Esophagus muscularis mucosa (tissue), 4 donors: ENCODE results near the gene LRRC73. TPM values are rescaled to one million over a fixed set of nuclear protein-coding genes. Genes with fewer than 3 reads are reported as not detected.

Experiments
- DNase-seq: peaks from one replicate; pipeline ENCODE4 v3.0.0-alpha.2; 2017; ENCODE audit errors: extremely low spot score
- H3K27ac ChIP-seq, 4 donors: fragments of 200-600 bp; sonication (generic); replicated peaks in 1 of 4; 1 replicate in 3 of 4; 2 replicates in 1 of 4; pipeline ENCODE4 v1.5.1; 2016 to 2019; ENCODE audit warnings: mild to moderate bottlenecking in 1 of 4
- H3K27me3 ChIP-seq, 4 donors: fragments of 200-600 bp; sonication (generic); one replicate each; pipeline versions ENCODE4 v1.5.1 to v1.6.0; 2016 to 2019
- H3K36me3 ChIP-seq, 4 donors: fragments of 200-600 bp; sonication (generic); one replicate each; pipeline ENCODE4 v1.5.1; 2016 to 2019
- H3K4me1 ChIP-seq, 4 donors: fragments of 200-600 bp; sonication (generic); one replicate each; pipeline ENCODE4 v1.5.1; 2016 to 2019
- H3K4me3 ChIP-seq, 4 donors: fragments of 200-600 bp; sonication (generic); 1 replicate in 2 of 4; 2 replicates in 2 of 4; pipeline ENCODE4 v1.5.1; 2016 to 2019; ENCODE audit warnings: mild to moderate bottlenecking in 4 of 4, moderate library complexity in 1 of 4
- H3K9me3 ChIP-seq, 4 donors: fragments of 200-600 bp; sonication (generic); 1 replicate in 3 of 4; 2 replicates in 1 of 4; pipeline ENCODE4 v1.5.1; 2016 to 2019
- EP300 ChIP-seq: sonication (generic); formaldehyde crosslinking; IDR thresholded peaks from one replicate; pipeline ENCODE4 v1.6.1; 2017; ENCODE audit warnings: antibody characterized with exemption
- POLR2A ChIP-seq: fragments of 450-650 bp; IDR thresholded peaks from one replicate; pipeline ENCODE4 v1.6.1; 2017; ENCODE audit warnings: antibody characterized with exemption, moderate library complexity, mild to moderate bottlenecking, low read depth
- POLR2AphosphoS5 ChIP-seq, 2 donors: sonication (generic); formaldehyde crosslinking; IDR thresholded peaks; one replicate each; pipeline ENCODE4 v1.6.1; 2017; ENCODE audit warnings: antibody characterized with exemption in 2 of 2
- WGBS: methylation state at CpG from one replicate; pipeline ENCODE4 v1.1.5; 2018; 5-methylcytosine and 5-hydroxymethylcytosine counted together
- intact Hi-C: fragments of 100-400 bp; cut with DNase I; formaldehyde crosslinking; loops from one replicate; pipeline ENCODE4 v1.15.1; 2023
- total RNA-seq, 4 donors: library from RNA; depleted of rRNA; stranded (reverse); fragments of >200 nt; gene quantifications; one replicate each; pipeline versions ENCODE4 v1.1.0 to v1.2.1, GENCODE V29; 2016
- TF ChIP-seq, protein P1 (sequence below), 3 experiments: fragments of 200-600 bp in 2 of 3; fragments of 450-650 bp in 1 of 3; sonication (generic) in 2 of 3; IDR thresholded peaks; one replicate each; pipeline ENCODE4 v1.5.1; 2017 to 2019; ENCODE audit warnings: antibody characterized with exemption in 3 of 3, mild to moderate bottlenecking in 2 of 3, moderate library complexity in 1 of 3

LRRC73 gene
- total RNA-seq, 4 donors from 2014 or later = 0.50 to 1.4 (median 0.75) TPM; not detected in 1

DNA sequence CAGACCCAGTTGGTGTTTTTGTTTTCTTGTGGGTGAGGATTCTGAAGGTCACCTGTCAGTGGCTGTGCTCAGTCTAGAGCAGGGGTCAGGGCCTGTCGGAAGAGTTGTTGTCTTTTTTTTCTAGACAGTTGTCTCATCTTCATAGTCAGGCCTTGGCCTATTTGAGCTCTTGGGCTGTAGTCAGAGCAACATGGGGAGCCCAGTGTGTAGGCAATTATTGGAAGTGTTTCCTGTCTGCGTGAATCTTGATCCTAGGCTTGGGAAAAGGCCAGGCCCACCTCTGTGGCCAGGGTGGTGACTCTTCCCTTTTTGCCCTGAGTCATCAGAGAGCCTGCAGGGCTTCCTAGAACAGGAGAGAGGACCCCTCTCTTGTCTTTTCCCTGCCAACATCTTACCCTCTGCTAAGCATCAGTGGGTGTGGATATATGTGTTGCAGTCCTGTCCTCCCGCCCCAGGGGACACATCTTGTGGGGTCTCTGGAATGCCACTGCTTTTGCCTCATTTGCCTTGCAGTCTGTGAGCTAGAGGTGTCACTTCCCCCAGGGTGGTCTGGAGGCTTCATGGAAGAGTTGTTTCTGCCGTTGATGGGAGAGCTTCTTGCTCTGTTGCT, 21.4 kb downstream of the LRRC73 start:
- 64% methylated on average over 4 of the region's 4 CpGs for WGBS
- no peaks in the 10 kb centered on the region for H3K9me3 ChIP-seq
- H3K27ac ChIP-seq = no peak overlapping the region
- H3K36me3 ChIP-seq = peaks cover 0 to 20% (median 6%) of the 10 kb centered on the region in 4 donors
- no peaks in the 10 kb centered on the region for H3K27me3 ChIP-seq
- DNase-seq = no peak
- H3K4me1 ChIP-seq = peaks cover 0 to 11% (median 3%) of the 10 kb centered on the region in 4 donors
- TF ChIP-seq POLR2AphosphoS5 (IDR thresholded peaks at IDR 0.05) (no peak), EP300 (no peak), POLR2A (no peak)
- TF ChIP-seq, protein P1, sequence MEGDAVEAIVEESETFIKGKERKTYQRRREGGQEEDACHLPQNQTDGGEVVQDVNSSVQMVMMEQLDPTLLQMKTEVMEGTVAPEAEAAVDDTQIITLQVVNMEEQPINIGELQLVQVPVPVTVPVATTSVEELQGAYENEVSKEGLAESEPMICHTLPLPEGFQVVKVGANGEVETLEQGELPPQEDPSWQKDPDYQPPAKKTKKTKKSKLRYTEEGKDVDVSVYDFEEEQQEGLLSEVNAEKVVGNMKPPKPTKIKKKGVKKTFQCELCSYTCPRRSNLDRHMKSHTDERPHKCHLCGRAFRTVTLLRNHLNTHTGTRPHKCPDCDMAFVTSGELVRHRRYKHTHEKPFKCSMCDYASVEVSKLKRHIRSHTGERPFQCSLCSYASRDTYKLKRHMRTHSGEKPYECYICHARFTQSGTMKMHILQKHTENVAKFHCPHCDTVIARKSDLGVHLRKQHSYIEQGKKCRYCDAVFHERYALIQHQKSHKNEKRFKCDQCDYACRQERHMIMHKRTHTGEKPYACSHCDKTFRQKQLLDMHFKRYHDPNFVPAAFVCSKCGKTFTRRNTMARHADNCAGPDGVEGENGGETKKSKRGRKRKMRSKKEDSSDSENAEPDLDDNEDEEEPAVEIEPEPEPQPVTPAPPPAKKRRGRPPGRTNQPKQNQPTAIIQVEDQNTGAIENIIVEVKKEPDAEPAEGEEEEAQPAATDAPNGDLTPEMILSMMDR (IDR thresholded peaks at IDR 0.05) = no peak
- H3K4me3 ChIP-seq = no peak overlapping the region
- intact Hi-C loops = no loop called here

DNA sequence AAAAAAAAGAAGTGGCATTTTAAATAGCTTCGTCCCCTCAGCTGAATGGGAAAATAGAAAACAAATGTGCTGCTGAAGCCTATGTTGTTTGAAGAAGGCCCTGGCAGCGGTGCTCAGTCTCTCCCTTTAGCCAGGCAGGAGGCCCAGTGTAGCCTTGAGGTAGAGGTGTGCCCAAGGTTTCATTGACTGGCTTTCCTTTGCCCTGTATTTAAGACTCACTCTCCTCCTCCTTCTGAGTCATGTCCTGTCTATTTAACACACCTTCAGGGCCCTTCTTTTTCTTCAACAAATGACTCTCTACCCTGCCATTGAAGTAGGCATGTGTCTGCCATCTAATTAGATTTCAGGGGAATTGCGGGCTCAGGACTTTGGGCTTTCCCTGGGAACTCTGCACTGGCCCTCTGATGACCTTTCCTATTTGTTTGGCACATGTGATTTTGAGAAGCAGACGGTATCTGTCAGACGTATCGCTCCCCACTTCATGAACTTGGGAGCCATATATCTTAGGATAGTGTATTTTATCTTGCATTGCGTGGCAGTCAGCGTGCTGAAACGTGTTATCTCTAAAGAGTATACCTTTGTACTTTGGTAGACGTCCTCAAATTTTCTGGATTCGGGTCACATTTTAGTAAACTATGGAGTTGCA, 28.4 kb downstream of the LRRC73 start:
- DNase-seq = no peak
- peaks cover 22 to 43% (median 37%) of the 10 kb centered on the region in 4 donors for H3K4me1 ChIP-seq
- no peak overlapping the region for H3K27ac ChIP-seq
- 83% methylated on average over 11 of the region's 11 CpGs for WGBS
- peaks cover 0 to 19% (median under 1%) of the 10 kb centered on the region in 4 donors for H3K36me3 ChIP-seq
- intact Hi-C loops = no loop called here
- no peaks in the 10 kb centered on the region for H3K27me3 ChIP-seq
- H3K9me3 ChIP-seq = no peaks in the 10 kb centered on the region
- no peak overlapping the region for H3K4me3 ChIP-seq
- TF ChIP-seq POLR2A = no peak
- TF ChIP-seq, protein P1 (IDR thresholded peaks at IDR 0.05) = no peak
- TF ChIP-seq POLR2AphosphoS5 (IDR thresholded peaks at IDR 0.05) = no peak
- TF ChIP-seq EP300 = no peak

DNA sequence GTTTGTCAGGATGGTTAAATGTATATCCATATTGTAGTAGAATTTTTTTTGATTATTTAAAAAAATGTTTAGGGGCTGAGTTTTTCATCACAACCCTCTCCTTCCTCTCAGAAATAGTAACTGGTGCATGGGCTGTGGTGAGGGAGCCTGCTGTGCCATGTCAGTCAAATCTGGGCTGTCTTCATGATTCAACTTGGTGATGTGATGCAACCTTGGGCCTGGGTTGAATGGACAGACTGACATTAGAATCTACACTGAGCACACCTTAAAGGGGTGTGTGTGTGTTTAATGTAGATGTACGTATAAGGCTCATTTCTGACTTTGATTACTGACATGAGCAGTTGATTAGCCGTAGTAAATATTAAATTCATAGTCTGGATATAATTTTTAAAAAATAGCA, 29.1 kb downstream of the LRRC73 start:
- Histone ChIP-seq H3K4me3 (no peak overlapping the region), H3K36me3 (peaks cover 0 to 13% (median 0%) of the 10 kb centered on the region in 4 donors), H3K4me1 (peaks cover 22 to 45% (median 38%) of the 10 kb centered on the region in 4 donors), H3K27ac (no peak overlapping the region), H3K27me3 (no peaks in the 10 kb centered on the region), H3K9me3 (no peaks in the 10 kb centered on the region)
- intact Hi-C loops = no loop called here
- TF ChIP-seq EP300 (no peak), POLR2AphosphoS5 (IDR thresholded peaks at IDR 0.05) (no peak), POLR2A (no peak)
- TF ChIP-seq, protein P1 (IDR thresholded peaks at IDR 0.05) = no peak
- WGBS = 89% methylated on average over 2 of the region's 2 CpGs
- no peak for DNase-seq

DNA sequence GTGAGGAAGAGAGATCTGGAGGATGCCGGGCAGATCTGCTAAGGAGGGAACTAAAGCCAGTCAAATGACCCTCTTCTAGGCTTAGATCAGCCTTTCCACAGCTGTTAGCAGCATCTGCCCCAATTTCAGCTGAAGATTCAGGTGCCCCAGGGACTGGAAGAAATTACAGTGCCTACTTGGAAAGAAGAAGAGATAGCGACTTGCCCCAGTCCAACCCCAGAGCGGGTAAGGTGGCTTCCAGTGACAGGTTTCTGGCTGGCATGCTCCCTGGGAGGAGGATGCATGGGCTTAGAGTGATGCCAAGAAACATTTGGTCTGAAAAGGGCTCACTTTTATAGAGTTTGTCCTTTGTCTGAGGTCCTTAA, 32.2 kb downstream of the LRRC73 start:
- H3K27me3 ChIP-seq = no peaks in the 10 kb centered on the region
- TF ChIP-seq, protein P1 (IDR thresholded peaks at IDR 0.05) = no peak
- no peak for TF ChIP-seq EP300
- no peak for DNase-seq
- H3K4me3 ChIP-seq = peak overlapping the region; percentile 72 to 82 (median 80)
- peak overlapping the region; percentile 80 to 86 (median 84) for H3K27ac ChIP-seq
- peaks cover 22 to 45% (median 38%) of the 10 kb centered on the region in 4 donors for H3K4me1 ChIP-seq
- intact Hi-C loops = no loop called here
- H3K36me3 ChIP-seq = peaks cover 0 to 4% (median 0%) of the 10 kb centered on the region in 4 donors
- 31% methylated on average over 3 of the region's 3 CpGs for WGBS
- H3K9me3 ChIP-seq = no peaks in the 10 kb centered on the region
